Left renal cortex interstitium (tissue), 4 donors: ENCODE data around the gene TRMO. TPM values are rescaled to one million over a fixed set of nuclear protein-coding genes. Genes with fewer than 3 reads are reported as not detected.

Experiments
- DNase-seq, 4 donors: peaks; one replicate each; pipeline ENCODE4 v3.0.0-alpha.2; 2013; ENCODE audit warnings: low read depth in 4 of 4, low spot score in 2 of 4, missing footprints in 1 of 4
- polyA plus RNA-seq, 4 donors: library from polyadenylated mRNA; unstranded; fragments of 120-200 nt; gene quantifications; one replicate each; pipeline ENCODE4 v1.2.1, GENCODE V29; 2013; ENCODE audit not compliant: insufficient read length in 4 of 4

The TRMO gene
- polyA plus RNA-seq, 4 donors: 19.2 to 22.9 (median 20.6) TPM

GRCh38 chr9:97863314-97863713 lies 59.0 kb downstream of the TRMO start:
- no peak for DNase-seq

GRCh38 chr9:97861148-97861475 lies 61.2 kb downstream of the TRMO start:
- no peak for DNase-seq

DNA sequence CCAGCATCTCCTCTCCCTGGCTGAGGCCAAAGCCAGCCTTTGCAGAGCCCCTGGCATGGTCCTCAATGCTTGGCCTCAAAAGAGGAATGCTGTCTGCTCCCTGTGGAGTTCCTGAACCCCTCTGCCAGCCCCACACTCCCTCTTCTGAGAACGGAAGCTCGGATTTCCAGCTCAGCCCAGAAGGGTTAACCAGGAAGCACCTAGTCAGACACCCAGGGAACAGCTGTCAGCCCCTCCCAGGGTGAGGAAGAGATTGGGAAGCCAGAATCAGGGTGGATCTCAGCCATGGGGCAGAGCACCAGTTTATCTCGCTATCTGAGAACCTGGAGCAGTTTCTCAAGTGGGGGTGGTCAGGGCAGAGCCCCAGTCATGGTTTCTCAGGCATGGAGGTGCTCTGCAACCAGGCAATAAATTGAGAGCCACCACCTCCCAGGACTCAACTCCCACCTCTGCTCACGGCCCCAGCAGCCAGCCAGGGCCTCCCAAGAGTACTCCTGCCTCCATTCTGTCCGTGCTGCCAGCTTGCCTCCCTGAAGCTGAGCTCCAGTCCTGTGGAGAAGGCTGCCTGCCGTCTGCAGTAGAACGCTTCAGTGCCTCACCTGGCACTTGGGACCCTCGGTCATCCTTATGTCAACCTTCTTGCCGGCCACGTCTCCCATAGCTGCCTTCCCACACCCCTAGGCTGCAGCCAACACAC lies 61.7 kb downstream of the TRMO start:
- DNase-seq: no peak

DNA sequence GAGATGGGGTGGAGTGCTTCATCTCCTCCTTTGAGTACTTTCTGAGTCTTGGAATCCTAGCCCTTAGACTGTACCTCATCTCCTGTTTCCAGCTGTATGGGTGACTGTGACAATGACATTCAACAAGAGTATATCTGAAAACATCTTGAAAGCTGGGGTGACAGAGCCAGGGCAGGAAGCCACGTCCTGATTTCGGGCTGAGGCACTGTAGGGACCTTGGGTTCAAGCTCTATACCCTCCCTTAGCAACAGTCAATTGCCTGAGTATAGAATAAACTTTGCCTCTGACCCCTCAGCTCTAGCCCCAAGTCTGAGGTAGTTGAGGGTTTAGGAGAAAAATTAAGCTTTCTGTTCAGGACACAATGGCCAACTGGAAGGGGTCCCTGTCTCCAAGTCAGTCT lies 63.0 kb downstream of the TRMO start:
- no peak for DNase-seq

DNA sequence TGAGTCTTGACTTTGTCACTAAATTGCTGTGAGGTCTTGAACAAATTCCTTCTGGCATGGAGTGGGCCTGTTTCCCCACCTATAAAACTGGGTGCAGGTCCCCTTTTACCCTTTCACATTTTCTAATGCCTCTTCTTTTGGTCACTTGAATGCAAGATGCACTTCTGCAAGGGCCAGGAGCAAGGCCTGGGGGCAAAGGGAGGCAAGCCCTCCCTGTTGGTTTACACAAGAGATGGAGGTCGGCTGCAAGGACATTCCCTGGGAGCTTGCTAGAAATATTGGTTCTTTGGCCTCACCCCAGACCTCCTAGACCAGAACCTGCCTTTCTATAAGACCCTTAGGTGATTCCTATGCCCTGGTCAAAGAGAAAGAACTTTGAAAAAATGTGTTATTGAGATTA lies 63.5 kb downstream of the TRMO start:
- DNase-seq: no peak

- no peak for DNase-seq
These were observed 63.9 kb downstream of the TRMO start for GRCh38 chr9:97858393-97858713.

DNA sequence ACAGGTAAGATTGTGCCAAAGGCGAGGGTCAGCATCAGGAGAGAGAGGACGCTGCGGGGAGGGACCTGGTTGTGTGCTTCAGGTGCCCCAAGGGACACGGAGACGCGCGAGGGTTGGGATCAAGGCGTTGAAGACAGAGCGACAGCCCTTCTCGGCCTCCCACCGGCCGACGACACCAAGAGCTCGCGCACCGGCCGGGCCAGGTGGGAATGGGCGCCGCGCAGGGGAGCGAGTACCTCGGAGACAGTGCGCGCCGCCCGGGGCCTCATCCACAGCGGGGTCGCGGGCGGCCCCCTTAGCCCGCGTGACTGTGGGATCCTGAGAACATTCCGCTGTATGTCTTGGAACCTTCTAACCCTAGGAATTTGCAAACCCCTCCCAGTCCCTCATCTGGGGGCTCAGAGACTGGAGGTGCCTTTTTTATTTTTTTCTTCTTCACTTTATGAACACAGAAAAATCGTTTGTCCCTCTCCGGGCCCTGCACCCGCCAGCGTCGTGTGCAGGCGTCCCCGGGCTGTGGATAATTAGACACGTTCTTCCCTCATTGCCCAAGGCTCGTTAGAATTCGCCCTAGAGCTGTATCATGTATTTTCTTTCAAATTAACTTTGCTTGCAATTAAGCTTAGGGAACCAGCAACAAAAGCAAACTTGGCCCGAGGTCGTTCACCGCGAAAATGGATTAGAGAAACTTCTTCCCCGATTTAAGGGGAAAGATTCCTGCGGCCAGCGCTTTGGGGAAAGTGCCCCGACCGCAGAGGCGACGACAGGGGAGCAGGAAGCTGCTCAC lies 64.5 kb downstream of the TRMO start:
- no peak for DNase-seq

DNA sequence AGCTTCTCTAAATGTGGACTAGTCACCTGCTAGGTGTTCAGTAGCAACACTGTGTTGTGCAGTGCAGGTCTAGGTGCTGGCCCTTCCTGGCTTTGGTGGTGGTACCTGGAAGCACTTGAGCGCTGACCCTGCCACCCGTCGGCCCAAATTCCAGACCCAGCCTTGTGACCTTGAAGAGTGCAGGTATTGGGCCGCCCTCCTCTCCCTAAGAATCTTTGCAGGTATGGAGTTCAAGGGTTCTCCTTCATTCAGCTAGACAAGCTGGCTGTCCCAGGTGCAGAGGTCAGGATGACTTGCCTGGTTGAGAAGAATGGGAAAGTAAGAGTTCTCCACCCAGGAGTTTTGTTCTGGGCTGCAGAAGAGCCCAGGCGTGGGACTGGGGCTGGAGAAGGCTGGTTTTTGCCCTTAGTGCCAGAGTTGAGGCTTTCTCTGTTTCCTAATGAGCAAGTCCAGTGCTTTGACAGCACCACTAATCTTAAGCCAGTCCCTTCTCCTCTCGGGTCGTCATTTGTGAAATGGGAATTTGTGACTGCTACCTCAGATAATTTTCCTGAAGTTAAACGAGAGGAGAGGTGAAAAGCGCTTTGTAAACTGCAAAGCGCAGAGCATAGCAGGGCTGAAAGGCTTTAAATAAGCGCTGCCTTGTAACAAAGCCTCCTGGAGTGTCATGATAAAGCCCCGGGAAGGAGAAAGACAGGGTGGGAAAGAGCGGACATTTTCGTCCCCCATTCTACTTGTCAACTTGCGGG lies 65.3 kb downstream of the TRMO start:
- no peak for DNase-seq

- no peak for DNase-seq
These were observed 66.4 kb downstream of the TRMO start for GRCh38 chr9:97855899-97856298.

- no peak for DNase-seq
These were observed 66.8 kb downstream of the TRMO start for GRCh38 chr9:97855486-97855875.

GRCh38 chr9:97854696-97855485 lies 67.4 kb downstream of the TRMO start:
- DNase-seq: no peak

Other genes starting within 250 kb of the TRMO start
- gene XPA, start 225.2 kb downstream of the TRMO start, polyA plus RNA-seq: 10 to 100 TPM; 34.6 to 39.0 (median 37.1) TPM
- under 1 TPM in 2 of 4 donors, not detected in 2; 0.05 to 0.07 TPM for gene FOXE1, start 69.3 kb downstream of the TRMO start, polyA plus RNA-seq
- gene HEMGN, start 15.7 kb upstream of the TRMO start, polyA plus RNA-seq: 10 to 100 TPM in 1 of 4 donors, 1 to 10 TPM in 3; 2.1 to 10.7 (median 2.5) TPM
- gene ANP32B, start 60.8 kb upstream of the TRMO start, polyA plus RNA-seq: 100 to 1,000 TPM; 221 to 258 (median 232) TPM
- gene NANS, start 134.2 kb upstream of the TRMO start, polyA plus RNA-seq: 10 to 100 TPM; 38.2 to 43.9 (median 41.0) TPM
- gene TRIM14, start 196.7 kb upstream of the TRMO start, polyA plus RNA-seq: 1 to 10 TPM; 4.5 to 7.3 (median 5.8) TPM